ENCODE data around the gene JARID2. TPM values are rescaled to one million over a fixed set of nuclear protein-coding genes. Genes with fewer than 3 reads are reported as not detected.

The JARID2 gene
- total and polyA plus RNA-seq, 2 of the 13 experiments (the other 11 are each of a cell fraction or from before 2014, with no cell fraction given), result 7.5 to 10.3 TPM

DNA sequence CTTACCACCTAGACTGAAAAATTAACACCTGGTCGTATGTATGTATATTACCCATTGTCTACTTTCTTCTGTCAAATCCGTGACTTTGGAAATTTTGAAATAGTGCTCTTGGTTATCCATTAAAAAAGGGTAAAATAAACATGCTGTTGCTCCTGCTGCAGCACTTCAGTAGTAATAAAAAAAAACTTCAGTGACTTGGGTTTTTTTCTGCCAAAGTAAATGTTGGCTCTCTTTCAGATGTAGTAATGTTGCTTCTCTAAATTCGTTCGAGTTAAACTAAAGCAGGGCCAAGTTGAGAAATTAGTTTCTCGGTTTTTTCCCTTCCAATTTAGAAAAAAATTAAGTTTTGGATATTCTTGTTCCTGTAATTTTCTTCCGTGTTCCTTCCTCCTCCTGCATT lies 34.2 kb downstream of the JARID2 start (continued):
- TF ChIP-seq EP300 (IDR thresholded peaks at IDR 0.05; ENCODE audit: low read depth in 2 of 2, low read length in 2 of 2), result peak in 1 of 2 experiments; percentile 32; a peak in 1 of 4 replicates
- TF ChIP-seq EP300 (CRISPR knock-in tag; IDR thresholded peaks at IDR 0.05; ENCODE audit: borderline replicate concordance), result no peak
- no peak for TF ChIP-seq YY1 (IDR thresholded peaks at IDR 0.05; ENCODE audit: insufficient read depth, insufficient replicate concordance, low read depth, low read length)
- TF ChIP-seq ZNF879 (CRISPR knock-in tag; IDR thresholded peaks at IDR 0.05), result no peak
- TF ChIP-seq, protein P1, sequence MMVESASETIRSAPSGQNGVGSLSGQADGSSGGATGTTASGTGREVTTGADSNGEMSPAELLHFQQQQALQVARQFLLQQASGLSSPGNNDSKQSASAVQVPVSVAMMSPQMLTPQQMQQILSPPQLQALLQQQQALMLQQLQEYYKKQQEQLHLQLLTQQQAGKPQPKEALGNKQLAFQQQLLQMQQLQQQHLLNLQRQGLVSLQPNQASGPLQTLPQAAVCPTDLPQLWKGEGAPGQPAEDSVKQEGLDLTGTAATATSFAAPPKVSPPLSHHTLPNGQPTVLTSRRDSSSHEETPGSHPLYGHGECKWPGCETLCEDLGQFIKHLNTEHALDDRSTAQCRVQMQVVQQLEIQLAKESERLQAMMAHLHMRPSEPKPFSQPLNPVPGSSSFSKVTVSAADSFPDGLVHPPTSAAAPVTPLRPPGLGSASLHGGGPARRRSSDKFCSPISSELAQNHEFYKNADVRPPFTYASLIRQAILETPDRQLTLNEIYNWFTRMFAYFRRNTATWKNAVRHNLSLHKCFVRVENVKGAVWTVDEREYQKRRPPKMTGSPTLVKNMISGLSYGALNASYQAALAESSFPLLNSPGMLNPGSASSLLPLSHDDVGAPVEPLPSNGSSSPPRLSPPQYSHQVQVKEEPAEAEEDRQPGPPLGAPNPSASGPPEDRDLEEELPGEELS (CRISPR knock-in tag; IDR thresholded peaks at IDR 0.05), result 0 out of 2 replicates have a peak, but pooled peaks have one; percentile 12
- TF ChIP-seq FOXJ3 (CRISPR knock-in tag; IDR thresholded peaks at IDR 0.05; ENCODE audit: borderline replicate concordance), result peak; percentile 43; the same call in 1 of the 2 replicates
- TF ChIP-seq GATAD1 (CRISPR knock-in tag; IDR thresholded peaks at IDR 0.05), result no peak
- TF ChIP-seq, protein P2, sequence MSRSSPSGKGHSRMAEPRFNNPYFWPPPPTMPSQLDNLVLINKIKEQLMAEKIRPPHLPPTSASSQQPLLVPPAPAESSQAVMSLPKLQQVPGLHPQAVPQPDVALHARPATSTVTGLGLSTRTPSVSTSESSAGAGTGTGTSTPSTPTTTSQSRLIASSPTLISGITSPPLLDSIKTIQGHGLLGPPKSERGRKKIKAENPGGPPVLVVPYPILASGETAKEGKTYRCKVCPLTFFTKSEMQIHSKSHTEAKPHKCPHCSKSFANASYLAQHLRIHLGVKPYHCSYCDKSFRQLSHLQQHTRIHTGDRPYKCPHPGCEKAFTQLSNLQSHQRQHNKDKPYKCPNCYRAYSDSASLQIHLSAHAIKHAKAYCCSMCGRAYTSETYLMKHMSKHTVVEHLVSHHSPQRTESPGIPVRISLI (CRISPR knock-in tag; IDR thresholded peaks at IDR 0.05; ENCODE audit: borderline replicate concordance), result peak; percentile 94
- no peak for TF ChIP-seq SOX6 (IDR thresholded peaks at IDR 0.05)
- TF ChIP-seq SOX6 (CRISPR knock-in tag; IDR thresholded peaks at IDR 0.05), result peak; percentile 49; the same call in 1 of the 2 replicates
- TF ChIP-seq SAP130 (CRISPR knock-in tag; IDR thresholded peaks at IDR 0.05; ENCODE audit: low read depth), result peak; percentile 38; the same call in 1 of the 2 replicates
- no peak for TF ChIP-seq GPN1 (CRISPR knock-in tag; IDR thresholded peaks at IDR 0.05; ENCODE audit: borderline replicate concordance)
- TF ChIP-seq FOXA3 (CRISPR knock-in tag; IDR thresholded peaks at IDR 0.05), result peak; percentile 60; the same call in 1 of the 2 replicates
- no peak for TF ChIP-seq ELF1 (CRISPR knock-in tag; IDR thresholded peaks at IDR 0.05)
- TF ChIP-seq SNAPC2 (CRISPR knock-in tag; IDR thresholded peaks at IDR 0.05), result 0 out of 2 replicates have a peak, but pooled peaks have one; percentile 5
- TF ChIP-seq, protein P3, sequence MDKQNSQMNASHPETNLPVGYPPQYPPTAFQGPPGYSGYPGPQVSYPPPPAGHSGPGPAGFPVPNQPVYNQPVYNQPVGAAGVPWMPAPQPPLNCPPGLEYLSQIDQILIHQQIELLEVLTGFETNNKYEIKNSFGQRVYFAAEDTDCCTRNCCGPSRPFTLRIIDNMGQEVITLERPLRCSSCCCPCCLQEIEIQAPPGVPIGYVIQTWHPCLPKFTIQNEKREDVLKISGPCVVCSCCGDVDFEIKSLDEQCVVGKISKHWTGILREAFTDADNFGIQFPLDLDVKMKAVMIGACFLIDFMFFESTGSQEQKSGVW (CRISPR knock-in tag; IDR thresholded peaks at IDR 0.05; ENCODE audit: borderline replicate concordance), result no peak
- TF ChIP-seq CREB1 (IDR thresholded peaks at IDR 0.05), result no peak
- TF ChIP-seq CREB1 (CRISPR knock-in tag; IDR thresholded peaks at IDR 0.05), result 0 out of 2 replicates have a peak, but pooled peaks have one; percentile 11
- TF ChIP-seq ZNF543 (CRISPR knock-in tag; IDR thresholded peaks at IDR 0.05), result no peak
- TF ChIP-seq, protein P4, sequence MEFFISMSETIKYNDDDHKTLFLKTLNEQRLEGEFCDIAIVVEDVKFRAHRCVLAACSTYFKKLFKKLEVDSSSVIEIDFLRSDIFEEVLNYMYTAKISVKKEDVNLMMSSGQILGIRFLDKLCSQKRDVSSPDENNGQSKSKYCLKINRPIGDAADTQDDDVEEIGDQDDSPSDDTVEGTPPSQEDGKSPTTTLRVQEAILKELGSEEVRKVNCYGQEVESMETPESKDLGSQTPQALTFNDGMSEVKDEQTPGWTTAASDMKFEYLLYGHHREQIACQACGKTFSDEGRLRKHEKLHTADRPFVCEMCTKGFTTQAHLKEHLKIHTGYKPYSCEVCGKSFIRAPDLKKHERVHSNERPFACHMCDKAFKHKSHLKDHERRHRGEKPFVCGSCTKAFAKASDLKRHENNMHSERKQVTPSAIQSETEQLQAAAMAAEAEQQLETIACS (CRISPR knock-in tag; IDR thresholded peaks at IDR 0.05), result no peak
- TF ChIP-seq FOXP1 (IDR thresholded peaks at IDR 0.05), result no peak
- TF ChIP-seq FOXP1 (CRISPR knock-in tag; IDR thresholded peaks at IDR 0.05), result peak; percentile 50
- no peak for TF ChIP-seq CCAR2 (optimal IDR thresholded peaks at IDR 0.05; ENCODE audit: low read depth, low read length)
- no peak; the same call in 1 of the 2 replicates for TF ChIP-seq TARDBP (CRISPR knock-in tag; IDR thresholded peaks at IDR 0.05)

Data from HepG2 (cell line).